HepG2 (cell line): ENCODE measurements around the gene SRRM3. TPM values are rescaled to one million over a fixed set of nuclear protein-coding genes. Genes with fewer than 3 reads are reported as not detected.

Experiments used
- CEBPG ChIP-seq: IDR thresholded peaks from 2 replicates; pipeline ENCODE4 v1.6.1; 2016
- GABPB1 ChIP-seq: IDR thresholded peaks from 2 replicates; pipeline ENCODE4 v1.6.1; 2016; ENCODE audit warnings: mild to moderate bottlenecking, missing genetic modification reagents, moderate library complexity, missing compliant biosample characterization
- HMG20B ChIP-seq: conservative IDR thresholded peaks from 2 replicates; pipeline ENCODE4 v1.6.1; 2016; ENCODE audit warnings: missing genetic modification reagents, missing compliant biosample characterization
- SALL1 ChIP-seq: sonication (generic); formaldehyde crosslinking; IDR thresholded peaks from 2 replicates; pipeline ENCODE4 v1.8.0; 2022; ENCODE audit warnings: mild to moderate bottlenecking, missing genetic modification reagents
- STAG1 ChIP-seq: sonication (generic); formaldehyde crosslinking; IDR thresholded peaks from 2 replicates; pipeline ENCODE4 v1.4.0; 2020; ENCODE audit warnings: missing genetic modification reagents
- TEF ChIP-seq: sonication (generic); formaldehyde crosslinking; IDR thresholded peaks from 2 replicates; pipeline ENCODE4 v1.5.0; 2020; ENCODE audit warnings: missing genetic modification reagents
- ZFP36L1 ChIP-seq: sonication (generic); formaldehyde crosslinking; IDR thresholded peaks from 2 replicates; pipeline ENCODE4 v1.8.0; 2022; ENCODE audit warnings: mild to moderate bottlenecking, missing genetic modification reagents, moderate library complexity
- ZNF33B ChIP-seq: sonication (generic); formaldehyde crosslinking; IDR thresholded peaks from 2 replicates; pipeline ENCODE4 v1.5.1; 2020; ENCODE audit warnings: mild to moderate bottlenecking, missing genetic modification reagents
- ZNF687 ChIP-seq: sonication (generic); formaldehyde crosslinking; IDR thresholded peaks from 2 replicates; pipeline ENCODE4 v1.5.1; 2020; ENCODE audit warnings: mild to moderate bottlenecking, missing genetic modification reagents, moderate library complexity
- ZNF724P ChIP-seq: sonication (generic); formaldehyde crosslinking; IDR thresholded peaks from 2 replicates; pipeline ENCODE4 v1.8.0; 2022; ENCODE audit warnings: missing genetic modification reagents, borderline replicate concordance
- ZNF75D ChIP-seq: sonication (generic); formaldehyde crosslinking; IDR thresholded peaks from 2 replicates; pipeline ENCODE4 v1.8.1; 2023; ENCODE audit warnings: missing genetic modification reagents, mild to moderate bottlenecking, borderline replicate concordance
- ZSCAN9 ChIP-seq: IDR thresholded peaks from 2 replicates; pipeline ENCODE4 v1.6.1; 2016; ENCODE audit warnings: borderline replicate concordance
- polyA plus RNA-seq, 8 experiments: library from polyadenylated mRNA; depleted of rRNA in 3 of 8; stranded (reverse) in 7 of 8; unstranded in 1 of 8; fragments of >200 nt; fragmentation: Illumina TruSeq in 4 of 8; extraction: Trizol in 4 of 8; gene quantifications; 2 replicates each; pipeline versions ENCODE4 v1.2.1 to v1.2.3, GENCODE V29; 2011 to 2016; ENCODE audit warnings: low read depth in 4 of 8, missing spikeins in 1 of 8, mixed read lengths in 1 of 8; ENCODE audit not compliant: insufficient read depth in 1 of 8
- total RNA-seq, 5 experiments: library from RNA; depleted of rRNA; stranded (reverse); fragments of >200 nt; fragmentation: Illumina TruSeq; extraction: Trizol; gene quantifications; 2 replicates each; pipeline ENCODE4 v1.2.3, GENCODE V29; 2016; ENCODE audit warnings: low read depth in 1 of 5
- TF ChIP-seq, protein P1 (sequence below): sonication (generic); formaldehyde crosslinking; IDR thresholded peaks from 2 replicates; pipeline ENCODE4 v1.4.0; 2020; ENCODE audit warnings: missing genetic modification reagents, borderline replicate concordance
- TF ChIP-seq, protein P2 (sequence below): sonication (generic); formaldehyde crosslinking; IDR thresholded peaks from 2 replicates; pipeline ENCODE4 v1.8.1; 2023; ENCODE audit warnings: missing genetic modification reagents, mild to moderate bottlenecking, borderline replicate concordance
- TF ChIP-seq, protein P3 (sequence below): sonication (generic); formaldehyde crosslinking; IDR thresholded peaks from 2 replicates; pipeline ENCODE4 v1.4.0; 2020; ENCODE audit warnings: missing genetic modification reagents
- TF ChIP-seq, protein P4 (sequence below), 2 experiments: fragments of 450-650 bp in 1 of 2; sonication (generic) in 1 of 2; formaldehyde crosslinking; IDR thresholded peaks; 2 replicates each; pipeline versions ENCODE4 v1.5.0 to v1.8.0; 2020 to 2022; ENCODE audit warnings: mild to moderate bottlenecking in 1 of 2, missing genetic modification reagents in 1 of 2

The SRRM3 gene
- total and polyA plus RNA-seq, 2 of the 13 experiments (the other 11 are each of a cell fraction or from before 2014, with no cell fraction given) = 0.13 to 0.54 TPM

DNA sequence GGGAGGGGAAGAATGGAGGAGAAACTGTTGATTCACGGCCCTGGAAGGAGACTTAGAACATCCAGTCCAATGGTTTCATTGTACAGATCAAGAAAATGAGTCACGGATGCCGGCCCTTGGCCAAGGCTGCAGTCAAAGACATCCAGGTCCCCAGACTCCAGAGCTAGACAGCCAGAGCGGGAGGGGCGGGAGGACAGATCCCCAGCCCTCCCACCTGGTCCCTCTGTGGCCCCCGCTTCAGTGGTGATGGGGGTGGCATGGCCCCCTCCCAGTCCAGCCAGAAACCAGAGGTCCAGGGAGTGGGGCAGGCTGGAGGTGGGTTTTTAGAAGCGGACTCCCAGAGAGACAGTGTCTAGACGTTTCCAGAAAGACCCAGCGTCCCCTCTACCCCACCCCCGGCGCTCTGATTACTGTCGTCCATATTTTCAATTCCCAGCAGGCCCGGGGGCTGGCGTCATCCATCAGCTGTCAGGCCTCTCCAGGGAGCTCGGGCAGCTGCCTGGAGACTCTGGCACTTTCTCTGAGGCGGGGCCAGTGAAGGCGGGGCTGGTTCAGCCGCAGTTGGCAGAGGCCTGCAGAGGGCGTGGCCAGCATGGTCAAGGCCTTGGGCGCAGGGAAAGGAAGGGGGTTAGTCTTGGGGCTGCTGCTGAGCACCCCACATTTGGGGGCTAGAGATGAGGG, 92.8 kb downstream of the SRRM3 start (continued):
- peak; percentile 94 for TF ChIP-seq ZNF687 (CRISPR knock-in tag)
- TF ChIP-seq CEBPG (CRISPR knock-in tag) = no peak
- 0 out of 2 replicates have a peak, but pooled peaks have one; percentile 47 for TF ChIP-seq ZNF75D
- TF ChIP-seq, protein P1, sequence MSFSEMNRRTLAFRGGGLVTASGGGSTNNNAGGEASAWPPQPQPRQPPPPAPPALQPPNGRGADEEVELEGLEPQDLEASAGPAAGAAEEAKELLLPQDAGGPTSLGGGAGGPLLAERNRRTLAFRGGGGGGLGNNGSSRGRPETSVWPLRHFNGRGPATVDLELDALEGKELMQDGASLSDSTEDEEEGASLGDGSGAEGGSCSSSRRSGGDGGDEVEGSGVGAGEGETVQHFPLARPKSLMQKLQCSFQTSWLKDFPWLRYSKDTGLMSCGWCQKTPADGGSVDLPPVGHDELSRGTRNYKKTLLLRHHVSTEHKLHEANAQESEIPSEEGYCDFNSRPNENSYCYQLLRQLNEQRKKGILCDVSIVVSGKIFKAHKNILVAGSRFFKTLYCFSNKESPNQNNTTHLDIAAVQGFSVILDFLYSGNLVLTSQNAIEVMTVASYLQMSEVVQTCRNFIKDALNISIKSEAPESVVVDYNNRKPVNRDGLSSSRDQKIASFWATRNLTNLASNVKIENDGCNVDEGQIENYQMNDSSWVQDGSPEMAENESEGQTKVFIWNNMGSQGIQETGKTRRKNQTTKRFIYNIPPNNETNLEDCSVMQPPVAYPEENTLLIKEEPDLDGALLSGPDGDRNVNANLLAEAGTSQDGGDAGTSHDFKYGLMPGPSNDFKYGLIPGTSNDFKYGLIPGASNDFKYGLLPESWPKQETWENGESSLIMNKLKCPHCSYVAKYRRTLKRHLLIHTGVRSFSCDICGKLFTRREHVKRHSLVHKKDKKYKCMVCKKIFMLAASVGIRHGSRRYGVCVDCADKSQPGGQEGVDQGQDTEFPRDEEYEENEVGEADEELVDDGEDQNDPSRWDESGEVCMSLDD = peak; percentile 41; the same call in 1 of the 2 replicates
- peak; percentile 33; the same call in 1 of the 2 replicates for TF ChIP-seq SALL1 (CRISPR knock-in tag)
- TF ChIP-seq GABPB1 (CRISPR knock-in tag) = peak; percentile 37; the same call in 1 of the 2 replicates
- TF ChIP-seq TEF (CRISPR knock-in tag) = no peak
- TF ChIP-seq ZNF724P (CRISPR knock-in tag) = 0 out of 2 replicates have a peak, but pooled peaks have one; percentile 40
- TF ChIP-seq, protein P2, sequence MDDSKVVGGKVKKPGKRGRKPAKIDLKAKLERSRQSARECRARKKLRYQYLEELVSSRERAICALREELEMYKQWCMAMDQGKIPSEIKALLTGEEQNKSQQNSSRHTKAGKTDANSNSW (CRISPR knock-in tag) = no peak
- TF ChIP-seq, protein P3, sequence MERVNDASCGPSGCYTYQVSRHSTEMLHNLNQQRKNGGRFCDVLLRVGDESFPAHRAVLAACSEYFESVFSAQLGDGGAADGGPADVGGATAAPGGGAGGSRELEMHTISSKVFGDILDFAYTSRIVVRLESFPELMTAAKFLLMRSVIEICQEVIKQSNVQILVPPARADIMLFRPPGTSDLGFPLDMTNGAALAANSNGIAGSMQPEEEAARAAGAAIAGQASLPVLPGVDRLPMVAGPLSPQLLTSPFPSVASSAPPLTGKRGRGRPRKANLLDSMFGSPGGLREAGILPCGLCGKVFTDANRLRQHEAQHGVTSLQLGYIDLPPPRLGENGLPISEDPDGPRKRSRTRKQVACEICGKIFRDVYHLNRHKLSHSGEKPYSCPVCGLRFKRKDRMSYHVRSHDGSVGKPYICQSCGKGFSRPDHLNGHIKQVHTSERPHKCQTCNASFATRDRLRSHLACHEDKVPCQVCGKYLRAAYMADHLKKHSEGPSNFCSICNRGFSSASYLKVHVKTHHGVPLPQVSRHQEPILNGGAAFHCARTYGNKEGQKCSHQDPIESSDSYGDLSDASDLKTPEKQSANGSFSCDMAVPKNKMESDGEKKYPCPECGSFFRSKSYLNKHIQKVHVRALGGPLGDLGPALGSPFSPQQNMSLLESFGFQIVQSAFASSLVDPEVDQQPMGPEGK = peak; percentile 40
- no peak for TF ChIP-seq HMG20B (CRISPR knock-in tag)
- TF ChIP-seq, protein P4, sequence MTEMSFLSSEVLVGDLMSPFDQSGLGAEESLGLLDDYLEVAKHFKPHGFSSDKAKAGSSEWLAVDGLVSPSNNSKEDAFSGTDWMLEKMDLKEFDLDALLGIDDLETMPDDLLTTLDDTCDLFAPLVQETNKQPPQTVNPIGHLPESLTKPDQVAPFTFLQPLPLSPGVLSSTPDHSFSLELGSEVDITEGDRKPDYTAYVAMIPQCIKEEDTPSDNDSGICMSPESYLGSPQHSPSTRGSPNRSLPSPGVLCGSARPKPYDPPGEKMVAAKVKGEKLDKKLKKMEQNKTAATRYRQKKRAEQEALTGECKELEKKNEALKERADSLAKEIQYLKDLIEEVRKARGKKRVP (CRISPR knock-in tag; IDR thresholded peaks at IDR 0.05) = no peak
- 0 out of 2 replicates have a peak, but pooled peaks have one; percentile 21 for TF ChIP-seq ZSCAN9
- no peak for TF ChIP-seq ZFP36L1
- no peak for TF ChIP-seq ZNF33B (CRISPR knock-in tag)
- TF ChIP-seq STAG1 (CRISPR knock-in tag) = 0 out of 2 replicates have a peak, but pooled peaks have one; percentile 2
